Spleen (tissue), 7 donors: Measurements from ENCODE around the gene FFAR4.

Experiments
- CTCF ChIP-seq, 11 experiments: fragments of 200-600 bp in 7 of 11; fragments of 450-650 bp in 4 of 11; sonication (generic) in 4 of 11; IDR thresholded peaks in 8 of 11; conservative IDR thresholded peaks in 3 of 11; 1 replicate in 7 of 11; 2 replicates in 4 of 11; pipeline versions ENCODE4 v1.4.0 to v1.8.0; 2016 to 2021; ENCODE audit warnings: antibody characterized with exemption in 11 of 11, inconsistent platforms in 4 of 11, mild to moderate bottlenecking in 1 of 11
- POLR2A ChIP-seq, 3 donors: fragments of 450-650 bp; IDR thresholded peaks; one replicate each; pipeline ENCODE4 v1.5.1; 2017; ENCODE audit warnings: antibody characterized with exemption in 3 of 3, mild to moderate bottlenecking in 1 of 3
- donor health status: DM: no; HTN: no; CAD: no; lungs with moderate emphysema.
- donor health status: DM: no; HTN: no; CAD: no.
- donor health status: DM: no; HTN: no; CAD: no.

- TF ChIP-seq CTCF (IDR thresholded peaks at IDR 0.05 in 8 of 11, conservative IDR thresholded peaks at IDR 0.05 in 3 of 11) (no peak), POLR2A (IDR thresholded peaks at IDR 0.05) (no peak)
Measured at GRCh38 chr10:93573051-93573909, 6.8 kb downstream of the FFAR4 start.
